Measurements from ENCODE around the gene RPL7A. TPM values are rescaled to one million over a fixed set of nuclear protein-coding genes. Genes with fewer than 3 reads are reported as not detected.

The RPL7A gene
- total RNA-seq, 1 donor from 2014 or later, result 2,220 TPM

DNA sequence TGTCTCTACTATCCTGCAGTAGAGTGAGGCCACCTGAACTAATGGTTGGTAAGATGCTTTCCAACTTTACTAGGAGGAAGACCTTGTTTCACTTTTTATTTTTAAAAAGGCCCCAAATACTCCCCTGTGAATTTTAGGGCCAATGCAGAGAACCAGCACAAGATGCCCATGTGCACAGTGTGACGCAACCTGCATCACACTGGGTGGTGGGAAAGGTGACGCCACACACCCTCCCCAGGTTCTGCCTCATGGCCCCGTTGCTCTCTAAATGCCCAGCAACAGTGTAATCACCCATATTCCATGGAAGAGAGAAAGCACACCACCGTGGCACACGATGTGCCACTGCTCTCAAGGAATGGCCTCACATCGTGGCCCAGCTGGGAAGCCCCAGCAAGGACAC, 21.4 kb downstream of the RPL7A start:
- TF ChIP-seq, protein P1, sequence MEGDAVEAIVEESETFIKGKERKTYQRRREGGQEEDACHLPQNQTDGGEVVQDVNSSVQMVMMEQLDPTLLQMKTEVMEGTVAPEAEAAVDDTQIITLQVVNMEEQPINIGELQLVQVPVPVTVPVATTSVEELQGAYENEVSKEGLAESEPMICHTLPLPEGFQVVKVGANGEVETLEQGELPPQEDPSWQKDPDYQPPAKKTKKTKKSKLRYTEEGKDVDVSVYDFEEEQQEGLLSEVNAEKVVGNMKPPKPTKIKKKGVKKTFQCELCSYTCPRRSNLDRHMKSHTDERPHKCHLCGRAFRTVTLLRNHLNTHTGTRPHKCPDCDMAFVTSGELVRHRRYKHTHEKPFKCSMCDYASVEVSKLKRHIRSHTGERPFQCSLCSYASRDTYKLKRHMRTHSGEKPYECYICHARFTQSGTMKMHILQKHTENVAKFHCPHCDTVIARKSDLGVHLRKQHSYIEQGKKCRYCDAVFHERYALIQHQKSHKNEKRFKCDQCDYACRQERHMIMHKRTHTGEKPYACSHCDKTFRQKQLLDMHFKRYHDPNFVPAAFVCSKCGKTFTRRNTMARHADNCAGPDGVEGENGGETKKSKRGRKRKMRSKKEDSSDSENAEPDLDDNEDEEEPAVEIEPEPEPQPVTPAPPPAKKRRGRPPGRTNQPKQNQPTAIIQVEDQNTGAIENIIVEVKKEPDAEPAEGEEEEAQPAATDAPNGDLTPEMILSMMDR (IDR thresholded peaks at IDR 0.05; ENCODE audit: unreplicated experiment), result no peak
- Mint-ChIP-seq H3K27me3 (ENCODE audit: low read depth) (no peaks in the 10 kb centered on the region), H3K36me3 (peaks cover 6% of the 10 kb centered on the region), H3K27ac (no peak overlapping the region), H3K9me3 (no peaks in the 10 kb centered on the region), H3K4me1 (peaks cover 16% of the 10 kb centered on the region), H3K4me3 (no peak overlapping the region)
- DNase-seq (ENCODE audit: low spot score in 2 of 2, unreplicated experiment in 2 of 2), result no peak

DNA sequence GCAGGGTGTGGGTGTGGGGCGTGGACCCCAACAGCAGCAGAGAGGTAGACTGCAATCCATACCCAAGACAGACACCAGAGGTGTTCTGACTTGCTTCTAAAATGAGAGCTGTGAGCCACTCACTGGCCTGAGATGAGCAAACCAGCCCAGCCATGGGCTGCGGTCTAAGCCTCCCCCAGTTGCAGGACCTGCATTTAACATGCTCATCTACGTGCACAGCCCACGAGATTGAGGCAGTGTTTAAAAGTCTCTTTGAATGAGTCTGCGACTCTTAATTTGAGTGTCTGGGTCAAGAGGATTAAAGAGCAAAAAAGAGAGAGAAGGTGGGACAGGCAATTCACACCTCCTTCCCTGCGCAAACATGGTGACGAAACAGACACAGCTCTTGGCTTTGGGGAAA, 21.9 kb downstream of the RPL7A start:
- Mint-ChIP-seq H3K4me3 (no peak overlapping the region), H3K36me3 (peaks cover 6% of the 10 kb centered on the region), H3K9me3 (no peaks in the 10 kb centered on the region), H3K4me1 (peaks cover 21% of the 10 kb centered on the region), H3K27ac (no peak overlapping the region), H3K27me3 (ENCODE audit: low read depth) (no peaks in the 10 kb centered on the region)
- TF ChIP-seq, protein P1 (IDR thresholded peaks at IDR 0.05; ENCODE audit: unreplicated experiment), result no peak
- no peak for DNase-seq (ENCODE audit: low spot score in 2 of 2, unreplicated experiment in 2 of 2)

DNA sequence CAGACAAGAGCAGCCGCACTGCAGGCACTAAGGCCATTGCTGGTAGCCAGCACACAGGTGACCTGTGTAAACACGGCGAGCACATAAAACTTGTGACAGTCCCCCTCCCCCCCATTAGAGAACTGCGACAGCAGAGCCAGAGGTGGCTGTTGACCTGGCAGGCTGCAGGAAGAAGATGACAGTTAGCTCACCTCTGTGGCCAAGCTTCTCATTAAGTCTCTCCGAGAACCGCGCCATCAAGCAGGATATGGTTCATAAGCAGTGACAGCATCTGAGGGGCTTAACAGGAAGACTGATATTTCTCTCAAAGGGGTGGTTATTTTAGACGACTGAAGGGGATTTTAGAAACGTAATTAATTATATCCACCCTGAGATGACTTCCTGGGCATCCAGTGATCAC, 22.7 kb downstream of the RPL7A start:
- H3K4me1 Mint-ChIP-seq, result peaks cover 23% of the 10 kb centered on the region
- no peak for DNase-seq (ENCODE audit: low spot score in 2 of 2, unreplicated experiment in 2 of 2)
- TF ChIP-seq, protein P1 (IDR thresholded peaks at IDR 0.05; ENCODE audit: unreplicated experiment), result no peak
- H3K27ac Mint-ChIP-seq, result no peak overlapping the region
- no peaks in the 10 kb centered on the region for H3K27me3 Mint-ChIP-seq (ENCODE audit: low read depth)
- peaks cover 2% of the 10 kb centered on the region for H3K36me3 Mint-ChIP-seq
- H3K9me3 Mint-ChIP-seq, result no peaks in the 10 kb centered on the region
- no peak overlapping the region for H3K4me3 Mint-ChIP-seq

DNA sequence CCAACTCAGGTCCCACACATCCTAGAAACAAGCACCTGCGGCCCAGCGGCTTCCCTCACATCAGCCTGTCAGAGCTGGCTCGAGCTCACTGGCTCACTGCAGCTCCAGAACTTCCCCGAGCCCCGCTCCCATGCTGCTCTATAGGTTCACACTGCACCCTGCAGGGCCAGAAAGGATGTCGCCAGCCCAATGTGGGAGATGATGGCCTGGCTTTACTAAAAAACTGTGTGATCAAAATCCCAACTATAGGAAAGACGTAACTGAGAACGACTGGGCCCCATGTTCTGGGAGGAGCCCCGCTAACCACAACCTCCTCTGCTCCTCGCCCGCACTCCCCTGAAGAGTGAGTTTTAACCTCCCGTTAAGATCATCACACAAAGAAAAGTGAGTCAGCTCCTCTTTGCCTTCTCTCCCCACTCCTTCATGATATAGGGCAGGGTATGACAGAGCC, 23.3 kb downstream of the RPL7A start:
- DNase-seq (ENCODE audit: low spot score in 2 of 2, unreplicated experiment in 2 of 2), result no peak
- Mint-ChIP-seq H3K4me3 (no peak overlapping the region), H3K27ac (no peak overlapping the region), H3K27me3 (ENCODE audit: low read depth) (no peaks in the 10 kb centered on the region), H3K9me3 (no peaks in the 10 kb centered on the region), H3K36me3 (peaks cover 2% of the 10 kb centered on the region), H3K4me1 (peaks cover 23% of the 10 kb centered on the region)
- TF ChIP-seq, protein P1 (IDR thresholded peaks at IDR 0.05; ENCODE audit: unreplicated experiment), result no peak

DNA sequence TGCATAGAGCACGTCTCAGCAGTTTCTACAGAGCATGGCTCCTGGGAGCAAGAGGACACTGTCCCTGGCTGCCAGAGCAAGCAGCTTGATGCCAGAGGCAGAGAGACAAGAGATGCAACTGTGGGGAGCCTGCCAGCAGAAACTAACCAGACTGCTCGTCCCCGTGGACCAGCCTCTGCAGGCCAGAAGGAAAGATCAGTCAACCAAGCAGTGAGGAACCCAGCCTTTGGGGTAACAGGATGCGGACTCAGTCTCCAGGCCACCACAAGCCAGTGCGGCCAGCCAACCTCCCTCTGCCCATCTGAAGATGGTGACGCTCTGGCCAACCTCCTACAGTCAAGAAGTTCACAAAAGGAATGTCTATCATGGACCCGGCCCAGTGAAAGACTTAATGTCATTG, 24.1 kb downstream of the RPL7A start:
- H3K36me3 Mint-ChIP-seq, result peaks cover 2% of the 10 kb centered on the region
- no peaks in the 10 kb centered on the region for H3K27me3 Mint-ChIP-seq (ENCODE audit: low read depth)
- DNase-seq (ENCODE audit: low spot score in 2 of 2, unreplicated experiment in 2 of 2), result no peak
- no peaks in the 10 kb centered on the region for H3K9me3 Mint-ChIP-seq
- H3K4me1 Mint-ChIP-seq, result peaks cover 23% of the 10 kb centered on the region
- H3K27ac Mint-ChIP-seq, result no peak overlapping the region
- H3K4me3 Mint-ChIP-seq, result no peak overlapping the region
- TF ChIP-seq, protein P1 (IDR thresholded peaks at IDR 0.05; ENCODE audit: unreplicated experiment), result no peak

DNA sequence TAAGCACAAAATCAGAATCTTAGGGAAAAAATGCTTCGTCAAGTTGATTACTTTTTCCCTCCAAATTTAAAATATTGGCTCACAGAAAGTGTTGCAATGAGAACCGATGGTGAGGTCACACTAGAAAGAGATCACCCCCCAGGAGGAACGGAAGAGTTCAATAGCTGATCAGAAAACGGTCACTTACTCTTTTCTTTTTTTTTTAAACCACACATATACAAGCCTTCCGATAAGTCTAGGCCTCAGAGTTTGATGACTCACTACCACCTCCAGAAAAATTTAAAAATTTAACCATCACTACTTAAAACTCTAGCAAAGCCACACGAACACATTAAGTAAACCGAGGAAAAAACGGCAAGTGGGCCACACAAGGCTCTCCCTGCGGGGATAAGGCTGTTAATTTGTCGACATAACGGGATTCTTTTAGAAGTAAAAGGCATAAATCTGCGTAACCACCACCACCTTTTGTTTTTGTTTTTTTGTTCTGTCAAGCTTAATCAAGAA, 26.6 kb downstream of the RPL7A start:
- Mint-ChIP-seq H3K27me3 (ENCODE audit: low read depth) (no peaks in the 10 kb centered on the region), H3K9me3 (no peaks in the 10 kb centered on the region), H3K4me3 (peak overlapping the region; percentile 97), H3K4me1 (peaks cover 22% of the 10 kb centered on the region), H3K36me3 (peaks cover 2% of the 10 kb centered on the region), H3K27ac (peak overlapping the region; percentile 99)
- TF ChIP-seq, protein P1 (IDR thresholded peaks at IDR 0.05; ENCODE audit: unreplicated experiment), result no peak
- no peak for DNase-seq (ENCODE audit: low spot score in 2 of 2, unreplicated experiment in 2 of 2)
